C4-2B (cell line): ENCODE results near the gene PPP2R2C.

Experiments used
- H3K27ac ChIP-seq: fragments of 450-650 bp; 2 replicates; pipeline ENCODE4 v1.5.1; 2017
- ZFX ChIP-seq: fragments of 450-650 bp; IDR thresholded peaks from 2 replicates; pipeline ENCODE4 v1.6.1; 2017
- TF ChIP-seq, protein P1 (sequence below): fragments of 450-650 bp; conservative IDR thresholded peaks from 2 replicates; pipeline ENCODE4 v1.5.1; 2017; ENCODE audit warnings: mild to moderate bottlenecking

PPP2R2C gene

DNA sequence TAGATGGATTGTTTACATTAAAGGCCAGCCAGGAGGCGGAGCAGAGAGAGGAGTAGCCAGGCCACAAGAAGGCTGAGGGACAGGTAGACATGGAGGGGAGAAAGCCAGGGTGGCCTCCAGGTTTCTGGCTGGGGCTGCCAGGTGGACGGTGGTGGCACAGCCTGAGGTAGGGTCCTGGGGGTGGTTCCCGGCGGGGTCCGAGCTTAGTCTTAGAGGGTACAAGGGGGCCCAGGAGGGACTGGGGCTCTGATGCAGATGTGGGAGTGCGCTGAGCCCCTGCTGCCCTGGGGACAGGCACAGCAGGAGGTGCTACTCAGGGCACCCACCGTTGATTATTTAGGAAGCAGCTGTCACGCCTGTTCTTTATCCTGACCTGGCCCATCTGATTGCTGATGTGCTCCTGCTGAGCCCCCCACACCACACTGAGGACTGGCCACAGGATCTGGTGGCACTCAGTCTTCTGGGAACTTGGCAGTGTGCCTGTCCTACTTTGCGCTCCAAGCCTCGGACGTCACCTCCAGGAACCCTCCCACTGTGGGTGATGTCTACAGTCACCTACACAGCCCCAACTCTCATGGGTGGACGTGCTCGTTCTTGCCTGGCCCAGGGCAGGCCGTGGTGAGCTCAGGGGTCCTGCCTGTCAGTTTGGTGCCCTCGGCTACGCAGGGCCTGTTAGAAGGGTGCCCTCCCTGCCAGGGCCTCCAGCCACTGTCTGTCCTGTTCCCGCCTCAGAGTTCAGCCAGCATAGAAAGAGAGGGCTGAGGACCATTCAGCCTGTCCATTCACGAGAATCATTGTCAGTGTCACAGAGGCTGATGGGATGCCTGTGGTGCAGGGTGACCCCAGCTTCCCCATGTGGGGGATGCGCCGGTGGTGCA, 190.7 kb downstream of the PPP2R2C start:
- H3K27ac ChIP-seq, result no peak overlapping the region
- no peak for TF ChIP-seq ZFX
- TF ChIP-seq, protein P1, sequence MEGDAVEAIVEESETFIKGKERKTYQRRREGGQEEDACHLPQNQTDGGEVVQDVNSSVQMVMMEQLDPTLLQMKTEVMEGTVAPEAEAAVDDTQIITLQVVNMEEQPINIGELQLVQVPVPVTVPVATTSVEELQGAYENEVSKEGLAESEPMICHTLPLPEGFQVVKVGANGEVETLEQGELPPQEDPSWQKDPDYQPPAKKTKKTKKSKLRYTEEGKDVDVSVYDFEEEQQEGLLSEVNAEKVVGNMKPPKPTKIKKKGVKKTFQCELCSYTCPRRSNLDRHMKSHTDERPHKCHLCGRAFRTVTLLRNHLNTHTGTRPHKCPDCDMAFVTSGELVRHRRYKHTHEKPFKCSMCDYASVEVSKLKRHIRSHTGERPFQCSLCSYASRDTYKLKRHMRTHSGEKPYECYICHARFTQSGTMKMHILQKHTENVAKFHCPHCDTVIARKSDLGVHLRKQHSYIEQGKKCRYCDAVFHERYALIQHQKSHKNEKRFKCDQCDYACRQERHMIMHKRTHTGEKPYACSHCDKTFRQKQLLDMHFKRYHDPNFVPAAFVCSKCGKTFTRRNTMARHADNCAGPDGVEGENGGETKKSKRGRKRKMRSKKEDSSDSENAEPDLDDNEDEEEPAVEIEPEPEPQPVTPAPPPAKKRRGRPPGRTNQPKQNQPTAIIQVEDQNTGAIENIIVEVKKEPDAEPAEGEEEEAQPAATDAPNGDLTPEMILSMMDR, result no peak

DNA sequence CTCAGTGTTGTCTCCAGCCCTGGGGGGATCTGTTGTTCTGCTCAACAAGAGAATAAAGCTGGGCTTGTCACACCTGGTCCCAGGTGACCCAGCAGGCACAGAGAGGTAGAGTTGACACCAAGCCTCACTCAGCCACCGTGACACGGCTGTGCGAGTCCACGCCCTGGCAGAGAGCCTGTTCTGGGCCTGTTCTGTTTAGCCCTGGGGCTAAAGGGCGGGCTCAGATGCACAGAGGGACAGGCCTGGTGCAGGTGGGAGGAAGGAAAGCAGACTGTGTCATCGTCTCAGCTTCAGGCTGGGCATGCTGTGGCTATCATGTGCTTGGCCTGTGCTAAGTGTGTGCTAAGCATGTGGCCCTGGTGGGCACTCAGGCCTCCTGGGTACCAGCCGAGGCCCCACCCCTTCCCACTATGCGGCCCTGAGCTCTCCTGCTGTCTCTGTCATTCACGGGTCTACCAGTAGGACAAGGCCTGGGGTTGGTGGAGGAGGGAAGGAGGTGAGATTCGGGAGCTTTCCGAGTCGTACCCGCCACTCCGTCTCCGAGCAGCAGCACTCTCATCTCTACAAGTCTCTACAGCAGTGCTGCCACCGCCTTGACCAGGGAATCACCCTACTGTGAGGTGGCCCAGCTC, 191.9 kb downstream of the PPP2R2C start:
- H3K27ac ChIP-seq, result no peak overlapping the region
- TF ChIP-seq, protein P1, result no peak
- no peak for TF ChIP-seq ZFX

DNA sequence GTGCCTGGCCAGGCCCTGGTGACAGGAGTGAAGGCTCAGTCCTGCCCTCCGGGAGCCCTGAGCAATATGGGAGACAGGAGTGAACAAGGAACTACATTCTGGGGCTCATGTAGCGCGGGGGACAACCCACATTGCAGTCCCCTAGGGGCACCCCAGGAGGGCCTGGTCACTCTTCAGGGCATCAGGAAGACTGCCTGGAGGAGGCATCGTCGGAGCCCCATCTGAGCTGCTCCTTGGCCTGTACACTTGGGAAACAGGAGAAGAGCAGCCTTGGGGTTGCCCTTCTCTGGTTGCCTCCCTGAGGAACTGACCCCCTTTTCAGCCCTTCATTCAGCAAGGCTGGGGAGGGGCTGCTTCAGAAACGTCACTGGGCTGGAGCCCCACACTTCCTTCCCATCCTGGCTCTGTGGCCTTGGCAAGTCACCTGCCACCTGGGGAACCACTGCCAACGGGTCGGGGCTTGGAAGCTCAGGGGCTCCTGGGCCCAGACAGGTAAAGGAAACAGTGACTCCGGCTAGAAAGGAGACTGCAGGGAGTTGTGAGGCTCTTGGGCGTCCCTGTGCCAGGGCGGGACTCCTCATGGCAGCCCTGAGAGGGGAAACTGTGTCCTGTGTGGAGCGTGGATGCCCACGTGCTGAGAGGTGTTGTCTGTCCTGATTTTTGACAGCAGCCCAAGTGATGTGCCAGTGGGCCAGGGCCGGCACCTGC, 192.7 kb downstream of the PPP2R2C start:
- H3K27ac ChIP-seq, result no peak overlapping the region
- TF ChIP-seq ZFX, result no peak
- TF ChIP-seq, protein P1, result no peak

GRCh38 chr4:6278801-6279197, 193.6 kb downstream of the PPP2R2C start:
- TF ChIP-seq, protein P1, result no peak
- TF ChIP-seq ZFX, result no peak
- no peak overlapping the region for H3K27ac ChIP-seq

DNA sequence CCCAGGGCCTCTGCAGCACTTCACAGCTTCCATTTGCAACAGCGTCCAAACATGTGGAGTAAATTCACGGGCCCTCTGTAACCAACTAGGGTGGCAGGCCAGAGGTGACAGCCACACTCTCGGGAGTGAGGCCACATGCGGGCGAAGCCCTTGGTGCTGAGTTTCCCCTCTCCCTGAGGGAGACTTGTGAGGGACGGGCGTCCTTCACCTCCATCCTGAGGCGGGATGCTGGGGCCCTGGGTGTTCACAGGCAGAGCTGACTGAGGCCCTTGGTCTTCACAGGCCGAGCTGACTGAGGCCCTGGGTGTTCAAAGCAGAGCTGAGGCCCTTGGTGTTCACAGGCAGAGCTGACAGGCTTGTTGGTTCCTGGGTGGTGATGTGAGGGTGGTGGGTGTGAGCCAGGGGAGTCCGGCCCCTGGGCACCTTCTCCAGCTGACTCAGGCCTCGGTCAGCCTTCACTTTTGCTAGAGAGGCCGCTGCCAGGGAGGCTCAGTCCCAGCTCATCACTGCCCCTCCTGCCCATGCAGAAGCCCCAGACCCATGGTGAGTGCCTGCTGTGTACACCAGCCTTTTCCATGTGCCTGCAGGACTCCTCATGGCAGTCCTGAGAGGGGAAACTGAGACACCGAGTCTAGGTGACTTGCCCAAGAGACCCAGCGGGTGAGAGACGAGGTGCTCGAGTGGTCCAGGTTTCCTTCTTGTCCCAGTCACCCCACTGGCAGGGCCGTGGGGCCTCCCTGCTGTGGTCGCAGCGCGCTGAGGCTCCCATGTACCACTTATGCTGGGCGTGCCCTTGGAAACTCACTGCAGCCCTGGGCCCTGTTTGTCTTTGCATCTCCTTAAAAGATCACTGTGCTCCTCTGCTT, 194.2 kb downstream of the PPP2R2C start:
- no peak overlapping the region for H3K27ac ChIP-seq
- TF ChIP-seq, protein P1, result no peak
- no peak for TF ChIP-seq ZFX

DNA sequence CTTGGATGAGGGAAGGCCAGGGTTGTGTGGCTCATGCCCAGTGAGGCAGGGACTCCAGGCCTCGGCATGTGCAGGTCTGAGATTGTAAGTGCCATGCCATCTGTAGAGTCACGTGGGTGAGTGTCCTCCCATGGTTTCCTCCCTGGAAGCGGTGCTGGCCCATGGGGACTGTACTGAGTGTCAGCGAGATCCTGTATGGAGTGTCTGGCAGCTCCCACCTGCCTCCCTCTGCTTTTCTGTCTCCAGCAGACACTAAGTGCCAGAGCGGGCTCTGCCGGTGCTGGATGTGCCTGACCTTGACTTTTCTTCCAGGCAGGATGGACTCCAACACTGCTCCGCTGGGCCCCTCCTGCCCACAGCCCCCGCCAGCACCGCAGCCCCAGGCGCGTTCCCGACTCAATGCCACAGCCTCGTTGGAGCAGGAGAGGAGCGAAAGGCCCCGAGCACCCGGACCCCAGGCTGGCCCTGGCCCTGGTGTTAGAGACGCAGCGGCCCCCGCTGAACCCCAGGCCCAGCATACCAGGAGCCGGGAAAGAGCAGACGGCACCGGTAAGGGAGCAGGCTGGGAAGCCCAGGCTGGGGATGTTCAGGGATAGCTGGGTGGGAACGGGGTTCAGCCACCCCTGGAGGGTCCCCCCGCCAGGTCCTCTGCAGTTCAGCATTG, 195.1 kb downstream of the PPP2R2C start:
- TF ChIP-seq, protein P1, result no peak
- no peak for TF ChIP-seq ZFX
- no peak overlapping the region for H3K27ac ChIP-seq
